ENCODE results near the gene DHX30.

Gene DHX30

DNA sequence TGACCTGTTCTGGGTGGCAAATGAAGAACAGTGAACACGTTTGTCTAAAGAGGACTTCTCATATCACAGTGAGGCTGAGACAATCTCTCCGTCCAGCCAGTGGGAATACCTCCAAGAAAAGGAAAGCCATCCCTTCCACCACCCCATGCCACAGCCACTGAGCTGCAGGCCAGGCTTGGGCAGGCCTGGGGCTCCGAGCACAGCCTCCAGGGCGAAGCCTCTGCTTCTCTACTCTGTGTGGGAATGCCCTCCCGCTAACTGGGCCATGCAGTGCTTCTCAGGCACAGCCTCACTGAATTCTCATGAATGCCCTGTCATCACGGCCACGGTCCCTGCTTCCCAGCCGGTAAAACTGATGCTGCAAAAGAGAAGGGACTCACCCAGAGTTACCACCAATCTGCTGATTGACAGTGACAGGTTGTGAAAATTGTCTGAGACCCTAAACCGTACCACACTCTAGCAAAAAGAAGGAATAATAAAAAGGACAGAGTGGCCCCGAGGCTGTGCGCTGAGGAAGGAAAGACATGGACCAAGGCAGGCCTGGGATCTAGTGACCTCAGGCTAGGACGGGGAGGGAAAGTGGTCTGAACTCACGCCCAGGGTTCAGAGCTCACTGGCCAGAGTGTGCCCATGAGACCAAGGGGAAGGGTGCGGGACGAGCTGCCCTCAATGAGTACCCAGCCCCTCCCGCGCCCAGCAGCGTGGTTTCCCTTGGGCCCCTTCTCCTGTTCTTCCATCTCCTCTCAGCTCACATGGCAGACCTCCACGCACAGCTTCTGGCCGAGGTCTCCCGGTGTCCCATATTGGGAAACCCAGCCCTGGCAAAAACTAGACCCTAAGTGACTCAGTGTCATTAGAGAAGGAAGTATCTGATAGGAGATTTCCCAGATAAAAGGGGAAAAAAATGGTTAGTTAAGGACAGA is 52.8 kb downstream of the DHX30 start:
- H3K4me3 Mint-ChIP-seq, result no peak overlapping the region
- H3K27ac Mint-ChIP-seq, result no peak overlapping the region
- no peaks in the 10 kb centered on the region for H3K36me3 Mint-ChIP-seq

GRCh38 chr3:47856669-47857068 is 53.7 kb downstream of the DHX30 start:
- Mint-ChIP-seq H3K27ac (no peak overlapping the region), H3K4me1 (no peaks in the 10 kb centered on the region), H3K4me3 (no peak overlapping the region), H3K36me3 (no peaks in the 10 kb centered on the region), H3K9me3 (no peaks in the 10 kb centered on the region), H3K27me3 (no peaks in the 10 kb centered on the region)

More for the DNA sequence above, 52.8 kb downstream of the DHX30 start:
- H3K27me3 Mint-ChIP-seq, result no peaks in the 10 kb centered on the region
- H3K4me1 Mint-ChIP-seq, result no peaks in the 10 kb centered on the region
- H3K9me3 Mint-ChIP-seq, result no peaks in the 10 kb centered on the region

- no peak overlapping the region for H3K27ac Mint-ChIP-seq
- H3K9me3 Mint-ChIP-seq, result no peaks in the 10 kb centered on the region
- H3K36me3 Mint-ChIP-seq, result no peaks in the 10 kb centered on the region
- no peaks in the 10 kb centered on the region for H3K27me3 Mint-ChIP-seq
- no peaks in the 10 kb centered on the region for H3K4me1 Mint-ChIP-seq
- H3K4me3 Mint-ChIP-seq, result no peak overlapping the region
These were observed 54.2 kb downstream of the DHX30 start for GRCh38 chr3:47857151-47857550.

DNA sequence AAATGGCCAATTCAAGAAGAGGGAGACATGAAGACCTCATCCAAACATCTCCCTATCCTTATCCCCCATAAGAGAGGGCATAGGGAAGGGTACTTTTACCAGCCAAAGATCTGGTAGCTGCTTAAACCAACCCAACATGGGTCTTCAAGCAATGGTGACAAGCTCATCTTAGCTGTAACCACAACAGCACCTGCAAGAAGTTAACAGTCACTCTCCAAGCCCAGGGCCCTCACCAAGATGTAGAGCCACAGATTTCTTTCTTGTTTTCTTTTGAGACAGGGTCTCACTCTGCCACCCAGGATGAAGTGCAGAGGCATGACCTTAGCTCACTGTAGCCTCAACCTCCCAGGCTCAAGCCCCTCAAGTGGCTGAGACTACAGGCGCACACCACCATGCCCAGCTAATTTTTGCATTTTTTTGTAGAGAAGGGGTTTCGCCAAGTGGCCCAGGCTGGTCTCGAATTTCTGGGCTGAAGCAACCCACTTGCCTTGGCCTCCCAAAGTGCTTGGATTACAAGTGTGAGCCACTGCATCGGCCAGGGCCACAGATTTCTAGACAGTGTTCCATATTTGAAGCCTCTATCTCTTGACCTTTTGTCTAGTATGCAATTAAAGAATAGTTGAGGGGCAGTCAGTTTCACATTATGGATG is 57.1 kb downstream of the DHX30 start:
- Mint-ChIP-seq H3K4me1 (no peaks in the 10 kb centered on the region), H3K27ac (no peak overlapping the region), H3K36me3 (no peaks in the 10 kb centered on the region), H3K4me3 (no peak overlapping the region), H3K9me3 (no peaks in the 10 kb centered on the region), H3K27me3 (no peaks in the 10 kb centered on the region)

GRCh38 chr3:47863391-47864128 is 60.6 kb downstream of the DHX30 start:
- no peak overlapping the region for H3K27ac Mint-ChIP-seq
- H3K4me1 Mint-ChIP-seq, result no peaks in the 10 kb centered on the region
- H3K36me3 Mint-ChIP-seq, result peaks cover 5% of the 10 kb centered on the region

GRCh38 chr3:47865192-47865591 is 62.3 kb downstream of the DHX30 start:
- H3K4me1 Mint-ChIP-seq, result no peaks in the 10 kb centered on the region
- H3K27ac Mint-ChIP-seq, result no peak overlapping the region
- H3K9me3 Mint-ChIP-seq, result no peaks in the 10 kb centered on the region
- no peaks in the 10 kb centered on the region for H3K27me3 Mint-ChIP-seq
- H3K4me3 Mint-ChIP-seq, result no peak overlapping the region
- H3K36me3 Mint-ChIP-seq, result peaks cover 5% of the 10 kb centered on the region

More at GRCh38 chr3:47863391-47864128, 60.6 kb downstream of the DHX30 start:
- Mint-ChIP-seq H3K27me3 (no peaks in the 10 kb centered on the region), H3K9me3 (no peaks in the 10 kb centered on the region), H3K4me3 (no peak overlapping the region)

DNA sequence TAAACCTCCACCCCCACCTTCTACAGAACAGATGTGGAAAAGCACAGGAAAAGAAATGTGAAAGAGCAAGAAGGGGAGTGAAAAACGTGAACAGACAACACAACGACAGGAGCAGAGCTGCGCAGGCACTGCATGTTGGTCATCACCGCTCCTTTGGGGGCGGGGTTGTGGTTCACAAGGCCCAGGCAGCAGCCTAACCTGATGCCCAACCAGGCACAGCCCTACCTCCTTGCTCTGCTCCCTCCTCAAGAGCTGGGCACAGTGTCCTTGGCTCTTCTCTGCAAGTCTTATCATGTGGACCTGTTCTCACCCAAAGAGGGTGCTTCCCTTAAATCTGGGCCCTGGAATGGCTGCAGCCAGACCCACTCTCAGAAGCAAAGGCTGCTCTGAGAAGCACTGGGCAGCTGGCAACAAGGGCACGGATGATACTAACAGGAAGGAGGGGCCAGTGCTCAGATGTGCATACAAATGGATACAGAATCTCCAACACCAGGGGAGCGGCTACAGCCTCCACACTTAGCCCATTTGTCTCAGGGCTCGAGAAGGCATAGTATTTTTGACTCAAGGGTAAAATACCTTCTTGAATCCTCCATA is 64.6 kb downstream of the DHX30 start:
- Mint-ChIP-seq H3K27ac (no peak overlapping the region), H3K9me3 (no peaks in the 10 kb centered on the region), H3K27me3 (no peaks in the 10 kb centered on the region), H3K36me3 (peaks cover 10% of the 10 kb centered on the region), H3K4me3 (no peak overlapping the region), H3K4me1 (no peaks in the 10 kb centered on the region)

- H3K27me3 Mint-ChIP-seq, result no peaks in the 10 kb centered on the region
- no peak overlapping the region for H3K4me3 Mint-ChIP-seq
- H3K27ac Mint-ChIP-seq, result no peak overlapping the region
- H3K9me3 Mint-ChIP-seq, result no peaks in the 10 kb centered on the region
- peaks cover 12% of the 10 kb centered on the region for H3K36me3 Mint-ChIP-seq
- H3K4me1 Mint-ChIP-seq, result no peaks in the 10 kb centered on the region
These were observed 65.4 kb downstream of the DHX30 start for GRCh38 chr3:47868306-47868705.

- Mint-ChIP-seq H3K36me3 (peaks cover 15% of the 10 kb centered on the region), H3K4me1 (no peaks in the 10 kb centered on the region), H3K9me3 (no peaks in the 10 kb centered on the region), H3K27me3 (no peaks in the 10 kb centered on the region), H3K4me3 (no peak overlapping the region), H3K27ac (no peak overlapping the region)
These were observed 67.2 kb downstream of the DHX30 start for GRCh38 chr3:47870156-47870555.

DNA sequence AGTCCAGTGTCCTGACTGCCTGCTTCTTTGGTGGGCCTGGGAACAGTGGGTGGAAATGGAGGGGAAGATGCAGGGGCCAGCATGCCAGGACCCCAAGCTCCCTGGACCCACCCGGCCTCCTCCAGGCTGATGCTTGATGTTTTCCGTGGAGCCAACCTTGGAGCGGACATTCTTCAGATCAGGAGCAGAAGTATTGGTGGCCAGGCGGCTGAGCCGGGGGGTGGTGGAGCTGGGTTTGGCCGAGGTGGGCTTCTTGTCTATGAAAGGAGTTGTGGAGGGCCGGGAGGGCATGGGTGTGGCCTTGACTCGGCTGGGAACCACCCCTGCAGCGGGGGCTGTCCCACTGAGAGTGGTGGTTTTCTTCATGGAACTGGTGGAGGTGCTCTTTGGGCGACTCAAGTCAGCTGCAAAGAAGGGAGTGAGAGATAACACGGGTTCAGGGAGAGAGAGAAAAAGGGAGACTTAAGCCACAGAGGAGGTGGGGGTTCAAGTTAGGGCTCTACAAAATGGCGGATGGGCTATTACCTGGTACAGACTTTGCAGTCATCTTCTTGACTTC is 67.8 kb downstream of the DHX30 start:
- no peaks in the 10 kb centered on the region for H3K9me3 Mint-ChIP-seq
- H3K36me3 Mint-ChIP-seq, result peaks cover 10% of the 10 kb centered on the region
- H3K27me3 Mint-ChIP-seq, result no peaks in the 10 kb centered on the region
- no peaks in the 10 kb centered on the region for H3K4me1 Mint-ChIP-seq
- H3K4me3 Mint-ChIP-seq, result no peak overlapping the region
- H3K27ac Mint-ChIP-seq, result no peak overlapping the region

- Mint-ChIP-seq H3K36me3 (peaks cover 10% of the 10 kb centered on the region), H3K27ac (no peak overlapping the region), H3K4me1 (no peaks in the 10 kb centered on the region), H3K27me3 (no peaks in the 10 kb centered on the region), H3K9me3 (no peaks in the 10 kb centered on the region), H3K4me3 (no peak overlapping the region)
These were observed 68.5 kb downstream of the DHX30 start for GRCh38 chr3:47871389-47871788.

- no peaks in the 10 kb centered on the region for H3K9me3 Mint-ChIP-seq
- peaks cover 3% of the 10 kb centered on the region for H3K4me1 Mint-ChIP-seq
- no peaks in the 10 kb centered on the region for H3K27me3 Mint-ChIP-seq
- no peak overlapping the region for H3K4me3 Mint-ChIP-seq
- no peak overlapping the region for H3K27ac Mint-ChIP-seq
- peaks cover 10% of the 10 kb centered on the region for H3K36me3 Mint-ChIP-seq
These were observed 70.0 kb downstream of the DHX30 start for GRCh38 chr3:47872916-47873315.

GRCh38 chr3:47874438-47874837 is 71.5 kb downstream of the DHX30 start:
- Mint-ChIP-seq H3K9me3 (no peaks in the 10 kb centered on the region), H3K4me3 (no peak overlapping the region), H3K27me3 (no peaks in the 10 kb centered on the region), H3K4me1 (peaks cover 4% of the 10 kb centered on the region), H3K36me3 (peaks cover 10% of the 10 kb centered on the region), H3K27ac (no peak overlapping the region)

DNA sequence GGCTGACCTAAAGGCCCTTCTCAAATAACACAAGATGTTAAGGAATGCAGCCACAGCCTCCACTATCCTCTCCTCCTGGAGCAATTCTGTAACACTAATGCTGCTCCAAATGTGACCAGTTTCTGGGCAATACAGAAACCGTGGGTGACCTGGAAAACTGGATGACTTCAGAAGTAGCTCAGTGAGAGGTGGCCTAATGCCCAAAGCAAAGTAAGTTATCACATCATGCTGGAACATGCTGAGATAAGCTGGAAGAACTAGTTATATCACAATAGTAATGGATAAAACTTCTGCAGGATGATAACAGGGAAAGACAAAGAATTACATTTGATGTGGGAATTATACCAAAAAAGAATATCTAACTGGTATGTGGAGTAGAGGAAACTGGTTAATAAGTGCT is 72.0 kb downstream of the DHX30 start:
- Mint-ChIP-seq H3K27ac (no peak overlapping the region), H3K4me1 (peaks cover 4% of the 10 kb centered on the region), H3K4me3 (no peak overlapping the region), H3K36me3 (peaks cover 10% of the 10 kb centered on the region), H3K9me3 (no peaks in the 10 kb centered on the region), H3K27me3 (no peaks in the 10 kb centered on the region)

- H3K9me3 Mint-ChIP-seq, result no peaks in the 10 kb centered on the region
- peaks cover 5% of the 10 kb centered on the region for H3K36me3 Mint-ChIP-seq
- peaks cover 4% of the 10 kb centered on the region for H3K4me1 Mint-ChIP-seq
- H3K27me3 Mint-ChIP-seq, result no peaks in the 10 kb centered on the region
- no peak overlapping the region for H3K27ac Mint-ChIP-seq
- no peak overlapping the region for H3K4me3 Mint-ChIP-seq
These were observed 74.4 kb downstream of the DHX30 start for GRCh38 chr3:47877290-47877689.
